Adrenal gland (tissue), 12 donors: ENCODE data around the gene RSRC1. TPM values are rescaled to one million over a fixed set of nuclear protein-coding genes. Genes with fewer than 3 reads are reported as not detected.

Experiments used
- DNase-seq, 7 donors: peaks; one replicate each; pipeline ENCODE4 v3.0.0-alpha.2; 2019 to 2020
- H3K27ac ChIP-seq, 5 donors: fragments of 200-600 bp; sonication (generic) in 4 of 5; 1 replicate in 3 of 5; 2 replicates in 2 of 5; pipeline versions ENCODE4 v1.5.1 to v1.8.0; 2016 to 2020; ENCODE audit warnings: mild to moderate bottlenecking in 1 of 5
- H3K27me3 ChIP-seq: fragments of 200-600 bp; 2 replicates; pipeline ENCODE4 v1.8.0; 2021
- H3K36me3 ChIP-seq, 2 donors: fragments of 200-600 bp; replicated peaks in 1 of 2; 1 replicate in 1 of 2; 2 replicates in 1 of 2; pipeline versions ENCODE4 v1.5.1 to v1.8.0; 2018 to 2022
- H3K4me1 ChIP-seq, 2 donors: fragments of 200-600 bp; replicated peaks in 1 of 2; 1 replicate in 1 of 2; 2 replicates in 1 of 2; pipeline versions ENCODE4 v1.5.1 to v1.8.0; 2018 to 2021
- H3K4me3 ChIP-seq, 4 donors: fragments of 200-600 bp; sonication (generic) in 3 of 4; one replicate each; pipeline ENCODE4 v1.5.1; 2016 to 2018
- H3K9me3 ChIP-seq, 3 donors: fragments of 200-600 bp; sonication (generic) in 1 of 3; replicated peaks in 1 of 3; 1 replicate in 2 of 3; 2 replicates in 1 of 3; pipeline versions ENCODE4 v1.5.1 to v1.8.0; 2016 to 2021
- CTCF ChIP-seq, 6 experiments: fragments of 450-650 bp in 4 of 6; fragments of 200-600 bp in 2 of 6; sonication (generic) in 1 of 6; IDR thresholded peaks; 1 replicate in 5 of 6; 2 replicates in 1 of 6; pipeline versions ENCODE4 v1.5.1 to v1.8.0; 2016 to 2021; ENCODE audit warnings: antibody characterized with exemption in 6 of 6, mild to moderate bottlenecking in 2 of 6, moderate library complexity in 1 of 6
- POLR2A ChIP-seq, 2 donors: fragments of 450-650 bp; IDR thresholded peaks; one replicate each; pipeline ENCODE4 v1.6.1; 2017; ENCODE audit warnings: antibody characterized with exemption in 2 of 2, mild to moderate bottlenecking in 2 of 2, moderate library complexity in 1 of 2
- WGBS, 4 donors: extraction: QIAGEN DNeasy Blood & Tissue Kit in 2 of 4; methylation state at CpG; one replicate each; pipeline versions ENCODE4 v1.1.5 to v1.1.7; 2013 to 2017; 5-methylcytosine and 5-hydroxymethylcytosine counted together
- intact Hi-C, 2 donors: fragments of 100-400 bp; cut with DNase I; formaldehyde crosslinking; loops; one replicate each; pipeline versions ENCODE4 v1.14.1 to v1.15.0; 2022 to 2023
- polyA plus RNA-seq, 3 donors: library from polyadenylated mRNA; stranded (reverse); fragments of 200-250 nt in 2 of 3; fragments of 350-450 nt in 1 of 3; fragmentation: Illumina TruSeq in 1 of 3; extraction: RNeasy Lipid Tissue Mini Kit (QIAGEN cat#74804) in 1 of 3; gene quantifications; one replicate each; pipeline ENCODE4 v1.2.3, GENCODE V29; 2013 to 2014
- total RNA-seq, 9 donors: library from RNA; depleted of rRNA in 4 of 9; stranded (reverse); fragments of >200 nt in 4 of 9; fragments of 120-200 nt in 1 of 9; fragmentation: NEBNext Ultra II Directional in 1 of 9; extraction: Animal tissue kit (Norgen Biotek cat#: 25700) in 1 of 9; gene quantifications; one replicate each; pipeline versions ENCODE4 v1.1.0 to v1.2.4, GENCODE V29; 2013 to 2023
- donor health status: healthy with polysubstance abuse.
- donor health status: Bipolar disorder and iron deficiency.
- donor health status: DM: yes; HTN: yes; CAD: no.
- donor health status: DM: no; HTN: no; CAD: no.
- donor health status: DM: no; HTN: no; CAD: no.
- donor health status: DM: yes; HTN: yes; CAD: no.

The RSRC1 gene
- total and polyA plus RNA-seq, 12 donors, result 12.6 to 125 (median 37.5) TPM

GRCh38 chr3:158105710-158106253 lies 4.1 kb upstream of the RSRC1 start:
- intact Hi-C loops, result no loop called here
- Histone ChIP-seq H3K36me3 (no peaks in the 10 kb centered on the region), H3K9me3 (no peaks in the 10 kb centered on the region), H3K27me3 (peaks cover 77% of the 10 kb centered on the region), H3K4me3 (peak overlapping the region in 2 of 4 donors; percentile 3 to 58), H3K27ac (no peak overlapping the region), H3K4me1 (peaks cover 13 to 34% of the 10 kb centered on the region in 2 donors)
- DNase-seq, result peak in 1 of 7 donors; percentile 19
- TF ChIP-seq CTCF (IDR thresholded peaks at IDR 0.05) (no peak), POLR2A (IDR thresholded peaks at IDR 0.05) (no peak)
- WGBS, 4 donors, result 1 to 3% (median 2%) methylated on average over 22 to 44 of the region's 45 CpGs

- DNase-seq, result peak in 1 of 7 donors; percentile 7
- Histone ChIP-seq H3K4me3 (peak overlapping the region in 1 of 4 donors; percentile 58), H3K27ac (no peak overlapping the region), H3K4me1 (peaks cover 13 to 41% of the 10 kb centered on the region in 2 donors), H3K27me3 (peaks cover 65% of the 10 kb centered on the region), H3K36me3 (no peaks in the 10 kb centered on the region), H3K9me3 (no peaks in the 10 kb centered on the region)
- intact Hi-C loops, result no loop called here
- TF ChIP-seq POLR2A (IDR thresholded peaks at IDR 0.05) (no peak), CTCF (IDR thresholded peaks at IDR 0.05) (no peak)
- WGBS, 4 donors, result 8 to 10% (median 9%) methylated on average over 37 of the region's 37 CpGs
These were observed 3.0 kb upstream of the RSRC1 start for GRCh38 chr3:158106766-158107471.

GRCh38 chr3:158107605-158108444 lies 2.1 kb upstream of the RSRC1 start:
- no peak overlapping the region for H3K4me3 ChIP-seq
- H3K4me1 ChIP-seq, result peaks cover 13 to 41% of the 10 kb centered on the region in 2 donors
- WGBS, 4 donors, result 21 to 22% (median 22%) methylated on average over 15 of the region's 15 CpGs
- TF ChIP-seq POLR2A (IDR thresholded peaks at IDR 0.05) (no peak), CTCF (IDR thresholded peaks at IDR 0.05) (no peak)
- H3K36me3 ChIP-seq, result no peaks in the 10 kb centered on the region
- H3K27ac ChIP-seq, result no peak overlapping the region
- H3K27me3 ChIP-seq, result peaks cover 56% of the 10 kb centered on the region
- DNase-seq, result no peak
- no peaks in the 10 kb centered on the region for H3K9me3 ChIP-seq
- intact Hi-C loops, result no loop called here

- H3K36me3 ChIP-seq, result no peaks in the 10 kb centered on the region
- no peak for DNase-seq
- no peak overlapping the region for H3K4me3 ChIP-seq
- H3K27me3 ChIP-seq, result peaks cover 49% of the 10 kb centered on the region
- intact Hi-C loops, result no loop called here
- no peak overlapping the region for H3K27ac ChIP-seq
- H3K9me3 ChIP-seq, result peaks cover 0 to 2% (median 0%) of the 10 kb centered on the region in 3 donors
- peaks cover 13 to 37% of the 10 kb centered on the region in 2 donors for H3K4me1 ChIP-seq
- WGBS, 4 donors, result 18 to 34% (median 23%) methylated on average over 2 of the region's 2 CpGs
- TF ChIP-seq POLR2A (IDR thresholded peaks at IDR 0.05), result no peak
- no peak for TF ChIP-seq CTCF (IDR thresholded peaks at IDR 0.05)
These were observed 1.4 kb upstream of the RSRC1 start for GRCh38 chr3:158108445-158108985.
